A549 (cell line): ENCODE data around the gene SORBS1. TPM values are rescaled to one million over a fixed set of nuclear protein-coding genes. Genes with fewer than 3 reads are reported as not detected.

Experiments
- ATAC-seq, 2 experiments: fragments of 200-7000 bp in 1 of 2; fragments of >200 bp in 1 of 2; cut with Nextera tagmentation in 1 of 2; cut with Tn5 transposase in 1 of 2; 3 replicates each; pipeline versions ENCODE4 v1.8.0 to v1.9.1; 2018 to 2020; ENCODE audit warnings: mild to moderate bottlenecking in 1 of 2, moderate library complexity in 1 of 2
- CTCF ChIA-PET: fragments of 300-600 bp; sonication (Branson Sonifier 250); formaldehyde crosslinking; extraction: SDS; loops from one replicate; lab custom pipeline; 2021; ENCODE audit warnings: antibody characterized with exemption, inconsistent platforms; lab: Yijun Ruan, JAX
- POLR2A ChIA-PET: fragments of 350-600 bp; formaldehyde crosslinking; extraction: SDS; loops from one replicate; lab custom pipeline; 2021; ENCODE audit warnings: antibody characterized with exemption, inconsistent platforms; lab: Yijun Ruan, JAX
- DNase-seq, 2 experiments: peaks; one replicate each; pipeline versions ENCODE4 v3.0.0 to v3.0.0-alpha.2; 2011 to 2016; ENCODE audit warnings: low read depth in 1 of 2, low spot score in 1 of 2
- FAIRE-seq: peaks from 2 replicates; lab custom pipeline; 2011; peaks lifted over from hg19 to GRCh38; lab: Jason Lieb, UNC
- H3K27ac ChIP-seq, 2 experiments: fragments of >200 bp; sonication (Bioruptor Twin); formaldehyde crosslinking; 3 replicates each; pipeline ENCODE4 v1.5.1; 2016 to 2017
- H3K4me1 ChIP-seq: fragments of >200 bp; sonication (Bioruptor Twin); formaldehyde crosslinking; 3 replicates; pipeline ENCODE4 v1.6.1; 2016
- H3K4me2 ChIP-seq: fragments of >200 bp; sonication (Bioruptor Twin); formaldehyde crosslinking; 3 replicates; pipeline ENCODE4 v1.6.1; 2016
- H3K4me3 ChIP-seq: fragments of >200 bp; sonication (Bioruptor Twin); formaldehyde crosslinking; 3 replicates; pipeline ENCODE4 v1.5.1; 2016
- H3K9me3 ChIP-seq: fragments of >200 bp; sonication (Bioruptor Twin); formaldehyde crosslinking; 3 replicates; pipeline ENCODE4 v1.6.1; 2016
- CHD2 ChIP-seq: fragments of 150-350 bp; IDR thresholded peaks from 2 replicates; pipeline ENCODE4 v1.6.1; 2014; ENCODE audit warnings: low read length; ENCODE audit not compliant: partially characterized antibody
- EP300 ChIP-seq, 2 experiments: fragments of >200 bp; sonication (Bioruptor Twin); formaldehyde crosslinking; IDR thresholded peaks; 2 replicates in 1 of 2; 3 replicates in 1 of 2; pipeline ENCODE4 v1.6.1; 2016 to 2017
- FOSB ChIP-seq: fragments of 250-450 bp; sonication (Bioruptor Pico); IDR thresholded peaks from 2 replicates; pipeline ENCODE4 v1.5.0; 2020; ENCODE audit warnings: mild to moderate bottlenecking, moderate library complexity
- FOSL2 ChIP-seq, 2 experiments: fragments of 450-650 bp in 1 of 2; fragments of >200 bp in 1 of 2; sonication (Bioruptor Twin) in 1 of 2; formaldehyde crosslinking; IDR thresholded peaks; 2 replicates each; pipeline versions ENCODE4 v1.5.0 to v1.6.1; 2016 to 2020; ENCODE audit warnings: mild to moderate bottlenecking in 1 of 2, moderate library complexity in 1 of 2
- GATA3 ChIP-seq: IDR thresholded peaks from 2 replicates; pipeline ENCODE4 v1.6.1; 2012; ENCODE audit warnings: borderline replicate concordance
- NR3C1 ChIP-seq: fragments of >200 bp; sonication (Bioruptor Twin); formaldehyde crosslinking; IDR thresholded peaks from 3 replicates; pipeline ENCODE4 v1.6.1; 2017
- RARB ChIP-seq: fragments of 250-450 bp; sonication (Bioruptor Pico); IDR thresholded peaks from 2 replicates; pipeline ENCODE4 v1.8.0; 2021; ENCODE audit warnings: mild to moderate bottlenecking, moderate library complexity
- RCOR1 ChIP-seq: fragments of 150-350 bp; IDR thresholded peaks from 2 replicates; pipeline ENCODE4 v1.6.1; 2014; ENCODE audit warnings: antibody characterized with exemption, low read length, low read depth
- REST ChIP-seq: fragments of 200-600 bp; sonication (generic); IDR thresholded peaks from 2 replicates; pipeline ENCODE4 v1.6.1; 2016; ENCODE audit warnings: antibody characterized with exemption, mild to moderate bottlenecking, moderate library complexity
- RNF2 ChIP-seq: fragments of 200-600 bp; sonication (generic); IDR thresholded peaks from 2 replicates; pipeline ENCODE4 v1.6.1; 2016; ENCODE audit warnings: low read depth, mild to moderate bottlenecking, antibody characterized with exemption, moderate library complexity, borderline replicate concordance
- SMC3 ChIP-seq: fragments of >200 bp; sonication (Bioruptor Twin); formaldehyde crosslinking; IDR thresholded peaks from 3 replicates; pipeline ENCODE4 v1.6.1; 2018; ENCODE audit warnings: inconsistent platforms
- TFCP2L1 ChIP-seq: fragments of 250-450 bp; sonication (Bioruptor Pico); IDR thresholded peaks from 2 replicates; pipeline ENCODE4 v1.5.0; 2021; ENCODE audit warnings: mild to moderate bottlenecking
- TP53 ChIP-seq: fragments of 250-450 bp; sonication (Bioruptor Pico); IDR thresholded peaks from 2 replicates; pipeline ENCODE4 v1.5.0; 2021; ENCODE audit warnings: mild to moderate bottlenecking, moderate library complexity
- ZFP36 ChIP-seq: fragments of 450-650 bp; IDR thresholded peaks from 2 replicates; pipeline ENCODE4 v1.6.1; 2014; ENCODE audit warnings: borderline replicate concordance; ENCODE audit not compliant: partially characterized antibody
- ZNF302 ChIP-seq: fragments of 250-450 bp; sonication (Bioruptor Pico); IDR thresholded peaks from 2 replicates; pipeline ENCODE4 v1.9.0; 2021; ENCODE audit warnings: inconsistent platforms, mild to moderate bottlenecking, moderate library complexity
- WGBS: methylation state at CpG from one replicate; pipeline ENCODE4 v1.1.6; 2017; ENCODE audit errors: missing lambda C conversion rate; 5-methylcytosine and 5-hydroxymethylcytosine counted together
- polyA plus RNA-seq, 4 experiments: library from polyadenylated mRNA; depleted of rRNA in 3 of 4; stranded (reverse); fragments of >200 nt; fragmentation: RNase III in 1 of 4; extraction: RNeasy Plus Mini Kit Qiagen cat#74134 plus additional on column Dnase treatment in 1 of 4; gene quantifications; 2 replicates in 3 of 4; 3 replicates in 1 of 4; pipeline ENCODE4 v1.2.3, GENCODE V29; 2011 to 2017
- TF ChIP-seq, protein P1 (sequence below): fragments of 150-350 bp; IDR thresholded peaks from 2 replicates; pipeline ENCODE4 v1.6.1; 2014; ENCODE audit warnings: low read depth, mild to moderate bottlenecking, low read length
- TF ChIP-seq, protein P2 (sequence below): fragments of 450-650 bp; IDR thresholded peaks from 2 replicates; pipeline ENCODE4 v1.6.1; 2014; ENCODE audit warnings: antibody characterized with exemption
- TF ChIP-seq, protein P3 (sequence below): fragments of >200 bp; sonication (Bioruptor Twin); formaldehyde crosslinking; IDR thresholded peaks from 3 replicates; pipeline ENCODE4 v1.5.1; 2016

The SORBS1 gene
- polyA plus RNA-seq, 2 of the 4 experiments (the other 2 are of a cell fraction): 0.39 to 0.80 TPM

DNA sequence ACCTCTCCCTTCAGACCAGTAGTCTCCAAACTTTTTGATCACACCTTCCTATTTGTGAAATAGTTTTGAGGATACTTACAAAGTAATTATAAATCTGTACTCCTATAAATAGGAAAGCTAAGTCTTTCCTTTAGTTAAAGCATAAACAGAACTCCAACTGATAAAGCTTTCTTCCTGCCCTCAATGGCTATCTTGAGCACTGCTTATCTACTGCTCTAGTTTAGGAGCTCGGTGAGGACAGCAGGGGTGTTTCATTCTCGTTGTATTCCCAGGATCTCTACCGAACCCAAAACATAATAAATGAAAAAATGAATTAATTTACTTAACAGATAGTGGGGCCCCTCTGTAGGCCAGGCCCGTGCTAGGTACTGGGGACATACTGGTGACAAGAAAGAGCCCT, 17.7 kb downstream of the SORBS1 start (continued):
- TF ChIP-seq REST: no peak
- no peak for TF ChIP-seq NR3C1
- no peak for TF ChIP-seq SMC3

DNA sequence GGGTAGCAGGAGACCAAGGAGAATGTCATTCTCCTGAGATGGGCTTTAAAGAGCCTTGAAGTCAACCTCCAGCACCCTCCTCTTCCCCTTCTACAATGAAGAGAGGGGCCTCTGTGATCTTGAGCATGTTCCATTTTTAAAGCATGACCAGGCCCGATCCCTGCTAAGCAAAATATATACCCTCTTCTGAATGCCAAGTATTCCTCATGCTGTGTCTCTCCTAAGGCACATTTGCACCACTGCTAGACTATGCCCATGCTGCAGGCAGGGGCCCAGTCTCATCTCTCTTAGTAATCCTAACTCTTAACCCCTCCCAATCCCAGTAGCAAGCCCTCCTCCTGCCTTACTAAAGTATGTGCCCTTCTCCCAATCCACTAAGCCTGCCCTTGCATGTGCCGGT, 18.4 kb downstream of the SORBS1 start:
- Histone ChIP-seq H3K4me2 (no peak overlapping the region), H3K27ac (no peak overlapping the region), H3K4me3 (no peak overlapping the region), H3K4me1 (no peaks in the 10 kb centered on the region), H3K9me3 (no peaks in the 10 kb centered on the region)
- TF ChIP-seq RNF2 (no peak), FOSB (CRISPR knock-in tag) (no peak), CHD2 (no peak), TFCP2L1 (no peak), RARB (CRISPR knock-in tag) (no peak), RCOR1 (no peak), ZNF302 (CRISPR knock-in tag) (no peak), TP53 (CRISPR knock-in tag) (no peak), REST (no peak), GATA3 (no peak), EP300 (IDR thresholded peaks at IDR 0.05) (no peak), ZFP36 (no peak), FOSL2 (IDR thresholded peaks at IDR 0.05) (no peak), FOSL2 (CRISPR knock-in tag; IDR thresholded peaks at IDR 0.05) (no peak)
- TF ChIP-seq, protein P1, sequence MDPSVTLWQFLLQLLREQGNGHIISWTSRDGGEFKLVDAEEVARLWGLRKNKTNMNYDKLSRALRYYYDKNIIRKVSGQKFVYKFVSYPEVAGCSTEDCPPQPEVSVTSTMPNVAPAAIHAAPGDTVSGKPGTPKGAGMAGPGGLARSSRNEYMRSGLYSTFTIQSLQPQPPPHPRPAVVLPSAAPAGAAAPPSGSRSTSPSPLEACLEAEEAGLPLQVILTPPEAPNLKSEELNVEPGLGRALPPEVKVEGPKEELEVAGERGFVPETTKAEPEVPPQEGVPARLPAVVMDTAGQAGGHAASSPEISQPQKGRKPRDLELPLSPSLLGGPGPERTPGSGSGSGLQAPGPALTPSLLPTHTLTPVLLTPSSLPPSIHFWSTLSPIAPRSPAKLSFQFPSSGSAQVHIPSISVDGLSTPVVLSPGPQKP: no peak
- TF ChIP-seq, protein P2, sequence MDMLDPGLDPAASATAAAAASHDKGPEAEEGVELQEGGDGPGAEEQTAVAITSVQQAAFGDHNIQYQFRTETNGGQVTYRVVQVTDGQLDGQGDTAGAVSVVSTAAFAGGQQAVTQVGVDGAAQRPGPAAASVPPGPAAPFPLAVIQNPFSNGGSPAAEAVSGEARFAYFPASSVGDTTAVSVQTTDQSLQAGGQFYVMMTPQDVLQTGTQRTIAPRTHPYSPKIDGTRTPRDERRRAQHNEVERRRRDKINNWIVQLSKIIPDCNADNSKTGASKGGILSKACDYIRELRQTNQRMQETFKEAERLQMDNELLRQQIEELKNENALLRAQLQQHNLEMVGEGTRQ: no peak
- TF ChIP-seq, protein P3, sequence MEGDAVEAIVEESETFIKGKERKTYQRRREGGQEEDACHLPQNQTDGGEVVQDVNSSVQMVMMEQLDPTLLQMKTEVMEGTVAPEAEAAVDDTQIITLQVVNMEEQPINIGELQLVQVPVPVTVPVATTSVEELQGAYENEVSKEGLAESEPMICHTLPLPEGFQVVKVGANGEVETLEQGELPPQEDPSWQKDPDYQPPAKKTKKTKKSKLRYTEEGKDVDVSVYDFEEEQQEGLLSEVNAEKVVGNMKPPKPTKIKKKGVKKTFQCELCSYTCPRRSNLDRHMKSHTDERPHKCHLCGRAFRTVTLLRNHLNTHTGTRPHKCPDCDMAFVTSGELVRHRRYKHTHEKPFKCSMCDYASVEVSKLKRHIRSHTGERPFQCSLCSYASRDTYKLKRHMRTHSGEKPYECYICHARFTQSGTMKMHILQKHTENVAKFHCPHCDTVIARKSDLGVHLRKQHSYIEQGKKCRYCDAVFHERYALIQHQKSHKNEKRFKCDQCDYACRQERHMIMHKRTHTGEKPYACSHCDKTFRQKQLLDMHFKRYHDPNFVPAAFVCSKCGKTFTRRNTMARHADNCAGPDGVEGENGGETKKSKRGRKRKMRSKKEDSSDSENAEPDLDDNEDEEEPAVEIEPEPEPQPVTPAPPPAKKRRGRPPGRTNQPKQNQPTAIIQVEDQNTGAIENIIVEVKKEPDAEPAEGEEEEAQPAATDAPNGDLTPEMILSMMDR: no peak
- FAIRE-seq: no peak
- ATAC-seq: no peak
- 83% methylated on average over 2 of the region's 2 CpGs for WGBS
- ChIA-PET CTCF (no interaction called here), POLR2A (no interaction called here)
- no peak for DNase-seq
